Body of pancreas (tissue), 4 donors: ENCODE results near the gene TOP2B. TPM values are rescaled to one million over a fixed set of nuclear protein-coding genes. Genes with fewer than 3 reads are reported as not detected.

Experiments used
- ATAC-seq: fragments of 150-250 bp; one replicate; pipeline ENCODE4 v1.9.1; 2016
- DNase-seq, 4 donors: peaks; one replicate each; pipeline ENCODE4 v3.0.0-alpha.2; 2019
- H3K27ac ChIP-seq, 4 donors: fragments of 200-600 bp; sonication (generic); 1 replicate in 3 of 4; 2 replicates in 1 of 4; pipeline versions ENCODE4 v1.5.1 to v1.6.1; 2016 to 2019; ENCODE audit warnings: mild to moderate bottlenecking in 1 of 4, mixed read lengths in 1 of 4, moderate library complexity in 1 of 4
- H3K27me3 ChIP-seq, 2 donors: fragments of 200-600 bp; sonication (generic); one replicate each; pipeline ENCODE4 v1.6.0; 2016; ENCODE audit warnings: mild to moderate bottlenecking in 1 of 2
- H3K36me3 ChIP-seq, 2 donors: fragments of 200-600 bp; sonication (generic); replicated peaks in 1 of 2; 2 replicates each; pipeline ENCODE4 v1.5.1; 2016; ENCODE audit warnings: low read depth in 2 of 2; ENCODE audit not compliant: insufficient read depth in 1 of 2
- H3K4me1 ChIP-seq: fragments of 200-600 bp; sonication (generic); one replicate; pipeline ENCODE4 v1.6.0; 2016
- H3K4me3 ChIP-seq, 2 donors: fragments of 200-600 bp; sonication (generic); 1 replicate in 1 of 2; 2 replicates in 1 of 2; pipeline ENCODE4 v1.5.1; 2016 to 2019
- H3K9me3 ChIP-seq, 3 donors: fragments of 200-600 bp; sonication (generic); 1 replicate in 2 of 3; 2 replicates in 1 of 3; pipeline ENCODE4 v1.5.1; 2016
- POLR2A ChIP-seq, 3 donors: fragments of 450-650 bp; IDR thresholded peaks; one replicate each; pipeline ENCODE4 v1.6.1; 2016; ENCODE audit warnings: antibody characterized with exemption in 3 of 3, mild to moderate bottlenecking in 2 of 3
- WGBS, 2 donors: methylation state at CpG; one replicate each; pipeline ENCODE4 v1.1.5; 2017; 5-methylcytosine and 5-hydroxymethylcytosine counted together
- intact Hi-C: fragments of 100-400 bp; cut with DNase I; formaldehyde crosslinking; loops from one replicate; pipeline ENCODE4 v1.15.1; 2023
- total RNA-seq, 2 donors: library from RNA; depleted of rRNA; stranded (reverse); fragments of >200 nt; gene quantifications; one replicate each; pipeline ENCODE4 v1.1.0, GENCODE V29; 2016
- TF ChIP-seq, protein P1 (sequence below), 7 experiments: fragments of 450-650 bp in 4 of 7; fragments of 200-600 bp in 3 of 7; sonication (generic) in 3 of 7; IDR thresholded peaks; one replicate each; pipeline ENCODE4 v1.5.1; 2016 to 2019; ENCODE audit warnings: antibody characterized with exemption in 7 of 7

Gene TOP2B
- total RNA-seq, 2 donors from 2014 or later, result 52.7 to 83.1 TPM

DNA sequence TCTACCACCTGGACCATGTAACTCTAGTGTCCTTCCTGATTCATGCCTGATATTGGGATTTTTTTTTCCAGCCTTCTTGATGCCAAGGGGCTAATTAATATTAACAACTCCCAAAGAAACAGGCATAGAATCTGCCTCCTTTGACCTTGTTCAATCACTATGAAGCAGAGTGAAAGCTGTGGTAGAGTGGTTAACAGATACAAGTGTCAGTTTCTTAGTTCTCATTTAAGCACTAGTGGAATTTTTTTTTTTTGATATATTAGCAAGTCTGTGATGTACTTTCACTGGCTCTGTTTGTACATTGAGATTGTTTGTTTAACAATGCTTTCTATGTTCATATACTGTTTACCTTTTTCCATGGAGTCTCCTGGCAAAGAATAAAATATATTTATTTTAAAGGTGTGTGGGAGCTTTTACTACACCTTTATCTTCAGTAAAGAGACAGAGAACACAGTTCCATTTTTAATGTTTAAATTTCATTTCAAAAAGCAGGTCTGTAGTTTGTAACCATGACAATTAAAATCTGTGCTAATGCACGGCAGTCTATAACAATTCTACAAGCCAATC lies 67.1 kb downstream of the TOP2B start:
- H3K36me3 ChIP-seq, result peaks cover 0 to 6% of the 10 kb centered on the region in 2 donors
- WGBS, 2 donors, result 80 to 88% methylated on average over 1 of the region's 1 CpG
- DNase-seq (no peak), ATAC-seq (no peak)
- H3K4me3 ChIP-seq, result no peak overlapping the region
- intact Hi-C loops, result loop anchor here (10.0 kb wide), 1 partner anchor 633 kb away; no protein-coding TSS in a partner anchor
- no peaks in the 10 kb centered on the region for H3K27me3 ChIP-seq
- peaks cover 23% of the 10 kb centered on the region for H3K4me1 ChIP-seq
- TF ChIP-seq, protein P1, sequence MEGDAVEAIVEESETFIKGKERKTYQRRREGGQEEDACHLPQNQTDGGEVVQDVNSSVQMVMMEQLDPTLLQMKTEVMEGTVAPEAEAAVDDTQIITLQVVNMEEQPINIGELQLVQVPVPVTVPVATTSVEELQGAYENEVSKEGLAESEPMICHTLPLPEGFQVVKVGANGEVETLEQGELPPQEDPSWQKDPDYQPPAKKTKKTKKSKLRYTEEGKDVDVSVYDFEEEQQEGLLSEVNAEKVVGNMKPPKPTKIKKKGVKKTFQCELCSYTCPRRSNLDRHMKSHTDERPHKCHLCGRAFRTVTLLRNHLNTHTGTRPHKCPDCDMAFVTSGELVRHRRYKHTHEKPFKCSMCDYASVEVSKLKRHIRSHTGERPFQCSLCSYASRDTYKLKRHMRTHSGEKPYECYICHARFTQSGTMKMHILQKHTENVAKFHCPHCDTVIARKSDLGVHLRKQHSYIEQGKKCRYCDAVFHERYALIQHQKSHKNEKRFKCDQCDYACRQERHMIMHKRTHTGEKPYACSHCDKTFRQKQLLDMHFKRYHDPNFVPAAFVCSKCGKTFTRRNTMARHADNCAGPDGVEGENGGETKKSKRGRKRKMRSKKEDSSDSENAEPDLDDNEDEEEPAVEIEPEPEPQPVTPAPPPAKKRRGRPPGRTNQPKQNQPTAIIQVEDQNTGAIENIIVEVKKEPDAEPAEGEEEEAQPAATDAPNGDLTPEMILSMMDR (IDR thresholded peaks at IDR 0.05), result no peak
- H3K27ac ChIP-seq, result no peak overlapping the region
- H3K9me3 ChIP-seq, result no peaks in the 10 kb centered on the region

DNA sequence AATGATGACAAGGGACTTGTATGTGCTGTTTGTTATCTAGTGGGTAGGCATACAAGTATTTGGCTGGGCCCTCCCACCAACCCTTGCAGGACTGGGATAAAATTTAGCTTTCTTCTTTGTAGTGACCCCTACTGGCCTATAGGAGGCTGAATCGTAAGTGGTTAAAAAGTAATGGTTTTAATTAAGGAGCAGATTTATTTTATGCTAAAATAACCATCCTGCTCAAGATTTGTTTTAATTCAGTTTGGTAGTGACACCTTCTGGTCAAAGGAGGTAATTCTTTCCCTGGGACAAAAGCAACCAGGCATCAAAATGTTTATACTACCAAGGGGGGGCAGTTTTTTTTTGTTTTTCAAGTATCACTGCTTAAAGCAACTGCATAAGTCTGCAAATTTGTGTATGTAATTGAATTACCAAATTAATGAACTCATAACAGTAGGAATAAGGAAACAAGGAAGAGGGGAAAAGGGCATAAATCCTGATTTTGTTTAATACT lies 70.7 kb downstream of the TOP2B start:
- Histone ChIP-seq H3K4me3 (no peak overlapping the region), H3K27me3 (no peaks in the 10 kb centered on the region), H3K9me3 (no peaks in the 10 kb centered on the region), H3K27ac (no peak overlapping the region), H3K4me1 (peaks cover 29% of the 10 kb centered on the region), H3K36me3 (peaks cover 0 to 3% of the 10 kb centered on the region in 2 donors)
- intact Hi-C loops, result loop anchor here (10.0 kb wide), 1 partner anchor 629 kb away; no protein-coding TSS in a partner anchor
- 0 to 6% methylated on average over 1 of the region's 1 CpG for WGBS, 2 donors
- DNase-seq, result no peak
- peak; percentile 64 for ATAC-seq
- TF ChIP-seq, protein P1 (IDR thresholded peaks at IDR 0.05), result peak; percentile 52 to 81 (median 69)
- no peak for TF ChIP-seq POLR2A (IDR thresholded peaks at IDR 0.05)

DNA sequence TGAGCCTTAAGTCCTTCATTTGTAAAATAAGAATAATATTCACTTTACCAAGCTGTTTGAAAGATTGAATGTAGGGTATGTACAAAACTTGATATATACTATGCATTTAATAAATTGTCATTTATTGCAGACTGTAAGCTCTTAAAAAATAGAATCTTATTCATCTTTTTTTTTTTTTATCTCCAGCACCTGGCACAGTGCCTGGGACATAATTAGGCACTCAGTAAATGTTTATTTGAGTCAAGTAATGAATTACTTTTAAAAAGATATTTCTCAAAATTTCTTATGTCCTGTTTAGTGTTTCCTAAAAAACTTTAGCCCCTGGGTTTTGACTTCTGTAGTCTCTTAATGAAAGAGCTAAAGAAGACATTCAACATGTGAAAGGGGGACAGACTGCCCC lies 71.7 kb downstream of the TOP2B start:
- no peak for ATAC-seq
- no peak overlapping the region for H3K27ac ChIP-seq

DNA sequence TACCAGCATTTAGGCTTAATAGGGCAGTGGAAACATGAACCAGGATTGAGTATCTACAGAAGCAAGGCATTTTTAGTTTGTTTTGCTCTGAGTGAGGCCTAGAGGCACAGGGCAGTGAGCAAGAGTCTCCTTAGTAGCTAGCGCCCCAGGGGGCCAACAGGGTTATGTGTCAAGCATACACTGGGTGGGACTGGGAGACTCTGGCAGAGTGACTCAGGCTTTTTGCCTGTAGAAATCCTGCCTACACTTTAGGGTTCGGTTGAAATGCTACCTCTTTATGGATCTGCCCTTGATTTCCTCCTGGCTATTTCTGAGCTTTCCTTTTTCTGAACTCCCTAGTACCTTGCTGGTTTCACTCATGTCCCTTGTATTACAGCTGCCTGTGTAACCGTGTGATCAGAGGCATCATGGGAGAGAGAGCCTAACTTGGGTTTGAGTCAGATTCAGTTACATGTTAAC lies 72.2 kb downstream of the TOP2B start:
- intact Hi-C loops, result loop anchor here (10.0 kb wide), 1 partner anchor 628 kb away; no protein-coding TSS in a partner anchor

More for the DNA sequence above, 71.7 kb downstream of the TOP2B start:
- Histone ChIP-seq H3K36me3 (no peaks in the 10 kb centered on the region), H3K27me3 (no peaks in the 10 kb centered on the region), H3K9me3 (no peaks in the 10 kb centered on the region), H3K4me3 (no peak overlapping the region), H3K4me1 (peaks cover 29% of the 10 kb centered on the region)
- TF ChIP-seq, protein P1 (IDR thresholded peaks at IDR 0.05), result no peak
- no peak for TF ChIP-seq POLR2A (IDR thresholded peaks at IDR 0.05)
- DNase-seq, result no peak
- intact Hi-C loops, result loop anchor here (10.0 kb wide), 1 partner anchor 628 kb away; no protein-coding TSS in a partner anchor

More for the DNA sequence above, 72.2 kb downstream of the TOP2B start:
- Histone ChIP-seq H3K4me1 (peaks cover 29% of the 10 kb centered on the region), H3K36me3 (no peaks in the 10 kb centered on the region), H3K9me3 (no peaks in the 10 kb centered on the region), H3K4me3 (no peak overlapping the region), H3K27me3 (no peaks in the 10 kb centered on the region), H3K27ac (no peak overlapping the region)
- 23 to 39% methylated on average over 3 of the region's 3 CpGs for WGBS, 2 donors
- peak in 3 of 4 donors; percentile 20 to 29 (median 25) for DNase-seq
- ATAC-seq, result no peak
- no peak for TF ChIP-seq POLR2A (IDR thresholded peaks at IDR 0.05)
- TF ChIP-seq, protein P1 (IDR thresholded peaks at IDR 0.05), result no peak
